ENCODE measurements around the gene FBXO28.
A peak's percentile ranks its signal among the peaks of the same experiment; 100 is the strongest.
"Not testable (repeated sequence)": the region's sequence is repeated elsewhere in the genome, so short reads cannot be mapped to it uniquely, and the experiment has no call there.

The FBXO28 gene

GRCh38 chr1:224113918-224114786 is at the start of gene FBXO28:
Gene FBXO28, plus strand, starts transcription at chr1:224114111. Its CDS starts 19 bp downstream, at chr1:224114130.
- peak; percentile 91 to 94 for DNase-seq (ENCODE audit: low read depth in 2 of 2)

GRCh38 chr1:224064150-224064549 is 49.8 kb upstream of the FBXO28 start:
- DNase-seq (ENCODE audit: low read depth in 2 of 2): no peak

GRCh38 chr1:224065455-224065854 is 48.5 kb upstream of the FBXO28 start:
- DNase-seq (ENCODE audit: low read depth in 2 of 2): no peak

- no peak for DNase-seq (ENCODE audit: low read depth in 2 of 2)
Observed at GRCh38 chr1:224067207-224067606, 46.7 kb upstream of the FBXO28 start.

GRCh38 chr1:224067621-224068457 is 46.1 kb upstream of the FBXO28 start:
- DNase-seq (ENCODE audit: low read depth in 2 of 2): no peak

GRCh38 chr1:224068458-224069072 is 45.3 kb upstream of the FBXO28 start:
- DNase-seq (ENCODE audit: low read depth in 2 of 2): no peak

- DNase-seq (ENCODE audit: low read depth in 2 of 2): no peak
Observed at GRCh38 chr1:224069138-224069537, 44.8 kb upstream of the FBXO28 start.

- no peak for DNase-seq (ENCODE audit: low read depth in 2 of 2)
Observed at GRCh38 chr1:224070521-224070920, 43.4 kb upstream of the FBXO28 start.

GRCh38 chr1:224076407-224076806 is 37.5 kb upstream of the FBXO28 start:
- no peak for DNase-seq (ENCODE audit: low read depth in 2 of 2)

GRCh38 chr1:224079644-224080043 is 34.3 kb upstream of the FBXO28 start:
- DNase-seq (ENCODE audit: low read depth in 2 of 2): not testable (repeated sequence)

- DNase-seq (ENCODE audit: low read depth in 2 of 2): no peak
Observed at GRCh38 chr1:224080115-224080774, 33.7 kb upstream of the FBXO28 start.

GRCh38 chr1:224081604-224082003 is 32.3 kb upstream of the FBXO28 start:
- DNase-seq (ENCODE audit: low read depth in 2 of 2): no peak

- DNase-seq (ENCODE audit: low read depth in 2 of 2): no peak
Observed at GRCh38 chr1:224082146-224082545, 31.8 kb upstream of the FBXO28 start.

- no peak for DNase-seq (ENCODE audit: low read depth in 2 of 2)
Observed at GRCh38 chr1:224084867-224085266, 29.0 kb upstream of the FBXO28 start.

- DNase-seq (ENCODE audit: low read depth in 2 of 2): no peak
Observed at GRCh38 chr1:224085421-224086108, 28.3 kb upstream of the FBXO28 start.

- DNase-seq (ENCODE audit: low read depth in 2 of 2): no peak
Observed at GRCh38 chr1:224087286-224087794, 26.6 kb upstream of the FBXO28 start.

GRCh38 chr1:224089583-224089982 is 24.3 kb upstream of the FBXO28 start:
- DNase-seq (ENCODE audit: low read depth in 2 of 2): no peak

- no peak for DNase-seq (ENCODE audit: low read depth in 2 of 2)
Observed at GRCh38 chr1:224090116-224090515, 23.8 kb upstream of the FBXO28 start.

- DNase-seq (ENCODE audit: low read depth in 2 of 2): no peak
Observed at GRCh38 chr1:224092111-224092510, 21.8 kb upstream of the FBXO28 start.

GRCh38 chr1:224092601-224093000 is 21.3 kb upstream of the FBXO28 start:
- DNase-seq (ENCODE audit: low read depth in 2 of 2): no peak

GRCh38 chr1:224095339-224095738 is 18.6 kb upstream of the FBXO28 start:
- DNase-seq (ENCODE audit: low read depth in 2 of 2): no peak
